Hepatocyte (in vitro differentiated cells): Measurements from ENCODE around the gene BIN1.

Experiments
- EZH2 ChIP-seq: fragments of 200-600 bp; sonication (generic); IDR thresholded peaks from 2 replicates; pipeline ENCODE4 v1.6.1; 2016; ENCODE audit warnings: antibody characterized with exemption, mild to moderate bottlenecking, borderline replicate concordance
- EZH2phosphoT487 ChIP-seq: fragments of 200-600 bp; sonication (generic); IDR thresholded peaks from one replicate; pipeline ENCODE4 v1.6.1; 2018; ENCODE audit warnings: antibody characterized with exemption, mild to moderate bottlenecking, low read depth, moderate library complexity; ENCODE audit not compliant: unreplicated experiment, severe bottlenecking
- TF ChIP-seq, protein P1 (sequence below): fragments of 200-600 bp; sonication (generic); IDR thresholded peaks from 2 replicates; pipeline ENCODE4 v1.5.1; 2016; ENCODE audit warnings: antibody characterized with exemption, mild to moderate bottlenecking; ENCODE audit not compliant: poor library complexity

DNA sequence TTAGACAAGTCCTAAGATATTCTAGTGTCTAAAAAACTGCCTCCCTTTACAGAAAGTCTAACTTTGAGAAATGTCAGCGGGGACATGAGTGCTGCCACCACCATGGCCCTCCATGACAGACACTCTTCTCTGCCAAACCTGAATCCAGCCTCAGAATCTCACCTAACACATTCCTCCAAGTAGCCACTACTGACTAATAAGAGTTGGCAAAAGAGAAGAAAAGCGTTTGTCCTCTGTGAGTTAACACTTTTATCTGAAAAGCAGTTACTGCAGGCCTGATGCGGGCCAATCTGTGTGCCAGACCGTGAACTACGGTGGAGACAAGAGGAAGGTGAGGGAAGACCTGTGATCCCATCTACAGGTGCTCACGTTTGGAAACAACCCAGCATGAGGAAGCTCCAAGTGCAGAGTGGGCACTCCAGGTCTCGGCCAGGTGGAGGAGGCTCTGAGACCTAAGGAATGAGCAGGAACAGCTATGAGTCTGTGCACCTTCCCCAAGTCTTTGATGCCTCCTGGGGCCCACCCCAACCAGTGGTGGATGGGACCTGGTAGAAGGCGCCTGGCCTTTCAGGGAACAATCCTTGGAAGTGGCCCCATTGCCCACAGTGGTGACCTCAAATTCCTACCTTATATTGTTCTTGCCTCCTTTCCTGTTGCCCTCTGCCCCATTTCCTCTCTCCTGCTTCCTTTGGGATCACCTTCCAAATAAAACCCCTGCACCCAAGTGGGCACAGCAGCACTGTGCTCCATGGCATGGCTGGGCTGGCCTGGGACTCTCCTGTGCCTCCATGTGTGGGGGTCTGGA, 91.6 kb downstream of the BIN1 start:
- TF ChIP-seq, protein P1, sequence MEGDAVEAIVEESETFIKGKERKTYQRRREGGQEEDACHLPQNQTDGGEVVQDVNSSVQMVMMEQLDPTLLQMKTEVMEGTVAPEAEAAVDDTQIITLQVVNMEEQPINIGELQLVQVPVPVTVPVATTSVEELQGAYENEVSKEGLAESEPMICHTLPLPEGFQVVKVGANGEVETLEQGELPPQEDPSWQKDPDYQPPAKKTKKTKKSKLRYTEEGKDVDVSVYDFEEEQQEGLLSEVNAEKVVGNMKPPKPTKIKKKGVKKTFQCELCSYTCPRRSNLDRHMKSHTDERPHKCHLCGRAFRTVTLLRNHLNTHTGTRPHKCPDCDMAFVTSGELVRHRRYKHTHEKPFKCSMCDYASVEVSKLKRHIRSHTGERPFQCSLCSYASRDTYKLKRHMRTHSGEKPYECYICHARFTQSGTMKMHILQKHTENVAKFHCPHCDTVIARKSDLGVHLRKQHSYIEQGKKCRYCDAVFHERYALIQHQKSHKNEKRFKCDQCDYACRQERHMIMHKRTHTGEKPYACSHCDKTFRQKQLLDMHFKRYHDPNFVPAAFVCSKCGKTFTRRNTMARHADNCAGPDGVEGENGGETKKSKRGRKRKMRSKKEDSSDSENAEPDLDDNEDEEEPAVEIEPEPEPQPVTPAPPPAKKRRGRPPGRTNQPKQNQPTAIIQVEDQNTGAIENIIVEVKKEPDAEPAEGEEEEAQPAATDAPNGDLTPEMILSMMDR, result no peak
- TF ChIP-seq EZH2 (no peak), EZH2phosphoT487 (no peak)
